K562 (cell line): ENCODE data around the gene NACAD. TPM values are rescaled to one million over a fixed set of nuclear protein-coding genes. Genes with fewer than 3 reads are reported as not detected.
A peak's percentile ranks its signal among the peaks of the same experiment; 100 is the strongest.

Experiments
- ATAC-seq: fragments of 200-7000 bp; cut with Tn5 transposase; 3 replicates; pipeline ENCODE4 v1.9.1; 2020; ENCODE audit warnings: moderate library complexity
- BruUV-seq: library from RNA; stranded (reverse); fragments of 400-500 nt; replicated peaks from 2 replicates; lab custom pipeline; 2021; lab: Mats Ljungman, UMichigan
- CTCF ChIA-PET: fragments of 300-600 bp; formaldehyde crosslinking; extraction: SDS; loops from one replicate; lab custom pipeline; 2021; ENCODE audit warnings: low intra/inter-chr PET ratio; lab: Yijun Ruan, JAX
- POLR2A ChIA-PET: fragments of 300-600, 350-650 bp; sonication (Branson Sonifier 250); formaldehyde crosslinking; extraction: SDS; loops from one replicate; lab custom pipeline; 2021; ENCODE audit warnings: antibody characterized with exemption, inconsistent platforms; lab: Yijun Ruan, JAX
- DNase-seq, 4 experiments: peaks; one replicate each; pipeline versions ENCODE4 v3.0.0 to v3.0.0-alpha.2; 2011 to 2018; ENCODE audit warnings: low spot score in 3 of 4, mixed read lengths in 3 of 4; ENCODE audit errors: extremely low read depth in 1 of 4
- FAIRE-seq: peaks from 2 replicates; lab custom pipeline; 2011; peaks lifted over from hg19 to GRCh38; lab: Jason Lieb, UNC
- H2AFZ ChIP-seq: 2 replicates; pipeline ENCODE4 v1.6.0; 2011; ENCODE audit warnings: low read depth, low read length, control low read depth, inconsistent platforms
- H3K27ac ChIP-seq: fragments of 200-600 bp; 3 replicates; pipeline ENCODE4 v1.8.0; 2011; ENCODE audit warnings: low read depth, mild to moderate bottlenecking, control low read depth, inconsistent platforms, low read length, moderate library complexity, mixed read lengths; ENCODE audit errors: extremely low read depth
- H3K27me3 ChIP-seq, 2 experiments: fragments of 300-600 bp in 1 of 2; 2 replicates in 1 of 2; 3 replicates in 1 of 2; pipeline versions ENCODE4 v1.6.0 to v1.8.0; 2011; ENCODE audit warnings: inconsistent platforms in 2 of 2, low read length in 2 of 2, mild to moderate bottlenecking in 1 of 2, mixed read lengths in 1 of 2, moderate library complexity in 1 of 2; ENCODE audit not compliant: control insufficient read depth in 2 of 2, insufficient read depth in 2 of 2
- H3K36me3 ChIP-seq: fragments of 300-600 bp; 3 replicates; pipeline ENCODE4 v1.8.0; 2011; ENCODE audit warnings: mild to moderate bottlenecking, low read length, inconsistent platforms; ENCODE audit not compliant: control insufficient read depth, insufficient read depth
- H3K4me1 ChIP-seq, 2 experiments: fragments of 200-600 bp in 1 of 2; replicated peaks in 1 of 2; 2 replicates in 1 of 2; 3 replicates in 1 of 2; pipeline versions ENCODE4 v1.5.1 to v1.8.0; 2011; ENCODE audit warnings: inconsistent platforms in 2 of 2, low read length in 2 of 2, mild to moderate bottlenecking in 1 of 2, mixed read lengths in 1 of 2, moderate library complexity in 1 of 2; ENCODE audit not compliant: control insufficient read depth in 2 of 2, insufficient read depth in 2 of 2
- H3K4me2 ChIP-seq: 2 replicates; pipeline ENCODE4 v1.6.1; 2011; ENCODE audit warnings: low read length, control low read depth, inconsistent platforms, mixed read lengths; ENCODE audit not compliant: insufficient read depth
- H3K4me3 ChIP-seq: fragments of 200-600 bp; sonication (generic), shearing (Covaris generic); 2 replicates; pipeline ENCODE4 v1.5.1; 2016; ENCODE audit warnings: control low read depth, inconsistent platforms
- H3K79me2 ChIP-seq: fragments of 200-600 bp; 3 replicates; pipeline ENCODE4 v1.8.0; 2011; ENCODE audit warnings: low read length, inconsistent platforms; ENCODE audit not compliant: control insufficient read depth, insufficient read depth
- H3K9ac ChIP-seq, 2 experiments: 2 replicates each; pipeline versions ENCODE4 v1.6.0 to v1.6.1; 2011; ENCODE audit warnings: low read depth in 2 of 2, low read length in 2 of 2, control low read depth in 1 of 2, inconsistent platforms in 1 of 2, mild to moderate bottlenecking in 1 of 2, mixed read lengths in 1 of 2; ENCODE audit not compliant: insufficient read depth in 1 of 2
- H3K9me1 ChIP-seq: one replicate; pipeline ENCODE4 v1.6.0; 2011; ENCODE audit warnings: inconsistent platforms, mild to moderate bottlenecking, low read length, moderate library complexity; ENCODE audit not compliant: control insufficient read depth, insufficient read depth
- H3K9me3 ChIP-seq: replicated peaks from 2 replicates; pipeline ENCODE4 v1.5.1; 2011; ENCODE audit warnings: low read depth, low read length, inconsistent platforms; ENCODE audit not compliant: control insufficient read depth, insufficient read depth
- H4K20me1 ChIP-seq: replicated peaks from 2 replicates; pipeline ENCODE4 v1.6.1; 2011; ENCODE audit warnings: low read length, inconsistent platforms, mixed read lengths; ENCODE audit not compliant: control insufficient read depth, insufficient read depth
- GABPB1 ChIP-seq: sonication (generic); formaldehyde crosslinking; IDR thresholded peaks from 2 replicates; pipeline ENCODE4 v1.8.0; 2022; ENCODE audit warnings: mild to moderate bottlenecking, missing genetic modification reagents
- KLF6 ChIP-seq: fragments of 250-450 bp; sonication (Bioruptor Pico); IDR thresholded peaks from 2 replicates; pipeline ENCODE4 v1.4.0; 2020; ENCODE audit warnings: mild to moderate bottlenecking, moderate library complexity, borderline replicate concordance
- POLR2G ChIP-seq: fragments of 200-400 bp; formaldehyde crosslinking; IDR thresholded peaks from 2 replicates; pipeline ENCODE4 v1.6.1; 2017; ENCODE audit warnings: low read depth, mild to moderate bottlenecking, antibody characterized with exemption, low read length, moderate library complexity
- RBFOX2 ChIP-seq: fragments of 200-400 bp; formaldehyde crosslinking; IDR thresholded peaks from 2 replicates; pipeline ENCODE4 v1.6.1; 2017; ENCODE audit warnings: low read depth, mild to moderate bottlenecking, low read length, moderate library complexity
- RCOR1 ChIP-seq, 2 experiments: IDR thresholded peaks; 2 replicates each; pipeline ENCODE4 v1.6.1; 2012; ENCODE audit warnings: low read depth in 2 of 2, low read length in 2 of 2, borderline replicate concordance in 1 of 2, improper control_type of control experiment in 1 of 2
- THRA ChIP-seq: fragments of 450-650 bp; IDR thresholded peaks from 2 replicates; pipeline ENCODE4 v1.6.1; 2017; ENCODE audit warnings: mild to moderate bottlenecking, moderate library complexity
- WGBS: fragments of 100-300 bp; shearing (Covaris generic); methylation state at CpG from one replicate; pipeline ENCODE4 v1.1.6; 2016; ENCODE audit warnings: low coverage, mixed read lengths; ENCODE audit not compliant: insufficient coverage; ENCODE audit errors: missing lambda C conversion rate; 5-methylcytosine and 5-hydroxymethylcytosine counted together
- in situ Hi-C: fragments of 300-500 bp; cut with MboI; formaldehyde crosslinking; loops from 4 replicates; pipeline ENCODE4 v1.15.0; 2018; ENCODE audit warnings: inconsistent platforms, mixed read lengths
- intact Hi-C: fragments of 100-400 bp; cut with micrococcal nuclease; formaldehyde crosslinking; loops from 2 replicates; pipeline ENCODE4 v1.14.2; 2022
- polyA plus RNA-seq, 8 experiments: library from polyadenylated mRNA; depleted of rRNA in 4 of 8; stranded (reverse) in 5 of 8; unstranded in 3 of 8; fragments of >200 nt; fragmentation: Nextera tagmentation in 2 of 8; fragmentation: Illumina TruSeq in 1 of 8; extraction: Ambion mirVana in 2 of 8; extraction: Trizol in 1 of 8; gene quantifications; 2 replicates each; pipeline versions ENCODE4 v1.2.1 to v1.2.3, GENCODE V29; 2011 to 2014; ENCODE audit warnings: inconsistent platforms in 1 of 8, missing spikeins in 1 of 8
- total RNA-seq, 7 experiments: library from RNA; depleted of rRNA in 6 of 7; stranded (reverse); fragments of >200 nt in 6 of 7; fragmentation: Illumina TruSeq in 2 of 7; extraction: Trizol in 2 of 7; gene quantifications; 2 replicates each; pipeline versions ENCODE4 v1.2.1 to v1.2.3, GENCODE V29; 2011 to 2021; ENCODE audit warnings: low replicate concordance in 1 of 7

NACAD gene
- total and polyA plus RNA-seq, 9 of the 15 experiments (the other 6 are each of a cell fraction or from before 2014, with no cell fraction given): under 0.01 to 0.03 (median 0.02) TPM; not detected in 5

GRCh38 chr7:45102785-45103712, 14.3 kb upstream of the NACAD start:
- Histone ChIP-seq H3K9me1 (peaks cover 5% of the 10 kb centered on the region), H3K36me3 (peaks cover 93% of the 10 kb centered on the region), H3K4me3 (no peak overlapping the region), H3K9ac (no peak overlapping the region), H2AFZ (no peak overlapping the region), H3K27ac (no peak overlapping the region), H3K27me3 (no peaks in the 10 kb centered on the region), H3K9me3 (no peaks in the 10 kb centered on the region), H3K79me2 (peaks cover 42% of the 10 kb centered on the region), H3K4me2 (no peak overlapping the region), H3K4me1 (peaks cover 1 to 23% of the 10 kb centered on the region in 2 experiments; a peak in 3 of 5 replicates), H4K20me1 (peaks cover 48% of the 10 kb centered on the region)
- CTCF ChIA-PET: no interaction called here
- no peak for DNase-seq
- 81% methylated on average over 13 of the region's 14 CpGs for whole genome bisulfite sequencing
- in situ Hi-C loops: no loop called here
- no TSS peak for BruUV-seq
- POLR2A ChIA-PET: interaction anchor here (0.6 to 4.2 kb wide), 6 partner anchors 9 to 811 kb away, joined by 3 to 19 read pairs (median 4); partner anchors contain the start of gene TBRG4
- intact Hi-C loops: no loop called here
- no peak for FAIRE-seq
- no peak for ATAC-seq
- peak; percentile 57 for TF ChIP-seq RBFOX2
- no peak for TF ChIP-seq RCOR1 (IDR thresholded peaks at IDR 0.05; ENCODE audit: borderline replicate concordance in 1 of 2, low read depth in 2 of 2, low read length in 2 of 2)
- TF ChIP-seq GABPB1: no peak
- no peak for TF ChIP-seq THRA
- peak; percentile 54; the same call in 1 of the 2 replicates for TF ChIP-seq POLR2G
- TF ChIP-seq KLF6 (CRISPR knock-in tag): no peak
